ENCODE results near the gene RRAGB. TPM values are rescaled to one million over a fixed set of nuclear protein-coding genes. Genes with fewer than 3 reads are reported as not detected.

RRAGB gene
- total RNA-seq, 2 experiments from 2014 or later = 7.0 to 8.5 TPM

- ChIA-PET CTCF (no interaction called here), POLR2A (no interaction called here)
- TF ChIP-seq CTCF (IDR thresholded peaks at IDR 0.05) = no peak
- H3K4me3 Mint-ChIP-seq = no peak overlapping the region
- H3K36me3 Mint-ChIP-seq (ENCODE audit: low read depth) = peaks cover 7% of the 10 kb centered on the region
- Histone ChIP-seq H3K4me3 (ENCODE audit: low read length) (no peak overlapping the region), H3K9me3 (ENCODE audit: control insufficient read depth in 1 of 2, insufficient read depth in 1 of 2, low read length in 2 of 2) (peaks cover 0 to 3% of the 10 kb centered on the region in 2 experiments), H3K36me3 (ENCODE audit: insufficient read depth, low read length) (no peaks in the 10 kb centered on the region), H3K27me3 (ENCODE audit: control insufficient read depth in 1 of 2, insufficient read depth in 2 of 2, low read length in 2 of 2) (no peaks in the 10 kb centered on the region), H3K4me1 (ENCODE audit: insufficient read depth, low read length) (peaks cover 18% of the 10 kb centered on the region), H3K27ac (ENCODE audit: low read depth in 1 of 2, low read length in 2 of 2) (no peak overlapping the region)
- peaks cover 17% of the 10 kb centered on the region for H3K4me1 Mint-ChIP-seq (ENCODE audit: low read depth)
- no peaks in the 10 kb centered on the region for H3K27me3 Mint-ChIP-seq
- ATAC-seq (ENCODE audit: poor library complexity) = no peak
- no peak for DNase-seq
- no peak overlapping the region for H3K27ac Mint-ChIP-seq
- intact Hi-C loops (cut with DNase I, micrococcal nuclease) = loop anchor here in 1 of 2 experiments (10.0 kb wide), 3 partner anchors 909 to 1529 kb away; partner anchors contain the start of genes FAM120C and MAGED2
- H3K9me3 Mint-ChIP-seq = no peaks in the 10 kb centered on the region
Measured at GRCh38 chrX:55714161-55714560, 3.4 kb upstream of the RRAGB start.

GRCh38 chrX:55715847-55716246 is 1.7 kb upstream of the RRAGB start:
- TF ChIP-seq CTCF (IDR thresholded peaks at IDR 0.05) = no peak
- Histone ChIP-seq H3K4me3 (ENCODE audit: low read length) (no peak overlapping the region), H3K9me3 (ENCODE audit: control insufficient read depth in 1 of 2, insufficient read depth in 1 of 2, low read length in 2 of 2) (no peaks in the 10 kb centered on the region), H3K27me3 (ENCODE audit: control insufficient read depth in 1 of 2, insufficient read depth in 2 of 2, low read length in 2 of 2) (no peaks in the 10 kb centered on the region), H3K4me1 (ENCODE audit: insufficient read depth, low read length) (peaks cover 18% of the 10 kb centered on the region), H3K27ac (ENCODE audit: low read depth in 1 of 2, low read length in 2 of 2) (no peak overlapping the region), H3K36me3 (ENCODE audit: insufficient read depth, low read length) (peaks cover 2% of the 10 kb centered on the region)
- Mint-ChIP-seq H3K27ac (peak overlapping the region; percentile 24), H3K36me3 (ENCODE audit: low read depth) (peaks cover 14% of the 10 kb centered on the region), H3K4me1 (ENCODE audit: low read depth) (peaks cover 24% of the 10 kb centered on the region), H3K4me3 (no peak overlapping the region), H3K9me3 (no peaks in the 10 kb centered on the region), H3K27me3 (no peaks in the 10 kb centered on the region)
- ATAC-seq (ENCODE audit: poor library complexity) (no peak), DNase-seq (peak in 2 of 14 experiments; percentile 1 to 16)
- ChIA-PET POLR2A (no interaction called here), CTCF (no interaction called here)
- intact Hi-C loops (cut with DNase I, micrococcal nuclease) = loop anchor here in 1 of 2 experiments (5.0 to 10.0 kb wide), 5 partner anchors 719 to 1531 kb away; partner anchors contain the start of genes FAM120C, MAGED2 and TRO

GRCh38 chrX:55716937-55717336 is 612 bp upstream of the RRAGB start:
- ChIA-PET CTCF (interaction anchor here (1.1 to 1.4 kb wide), 2 partner anchors 15 to 191 kb away, joined by 4 to 8 read pairs; no protein-coding TSS in a partner anchor), POLR2A (interaction anchor here (0.8 to 1.6 kb wide), 12 partner anchors 12 to 1078 kb away, joined by 3 to 49 read pairs (median 6); partner anchors contain the start of genes APEX2, KLF8 and MAGEH1)
- no peaks in the 10 kb centered on the region for H3K9me3 ChIP-seq (ENCODE audit: control insufficient read depth in 1 of 2, insufficient read depth in 1 of 2, low read length in 2 of 2)
- peaks cover 9% of the 10 kb centered on the region for H3K36me3 ChIP-seq (ENCODE audit: insufficient read depth, low read length)
- peak overlapping the region; percentile 76 for H3K4me3 Mint-ChIP-seq
- peak overlapping the region; percentile 82 for H3K4me3 ChIP-seq (ENCODE audit: low read length)
- no peak for ATAC-seq (ENCODE audit: poor library complexity)
- DNase-seq = no peak
- H3K27ac ChIP-seq (ENCODE audit: low read depth in 1 of 2, low read length in 2 of 2) = peak overlapping the region; percentile 43 to 89
- no peaks in the 10 kb centered on the region for H3K9me3 Mint-ChIP-seq
- intact Hi-C loops (cut with DNase I, micrococcal nuclease) = loop anchor here (1.0 to 10.0 kb wide), 7 partner anchors 22 to 1532 kb away; partner anchors contain the start of genes FAM120C (in 1 of the 2), MAGED2 (in 1 of the 2) and TRO (in 1 of the 2)
- peaks cover 22% of the 10 kb centered on the region for H3K36me3 Mint-ChIP-seq (ENCODE audit: low read depth)
- TF ChIP-seq CTCF (IDR thresholded peaks at IDR 0.05) = no peak
- peaks cover 35% of the 10 kb centered on the region for H3K4me1 Mint-ChIP-seq (ENCODE audit: low read depth)
- H3K27me3 Mint-ChIP-seq = no peaks in the 10 kb centered on the region
- H3K27me3 ChIP-seq (ENCODE audit: control insufficient read depth in 1 of 2, insufficient read depth in 2 of 2, low read length in 2 of 2) = no peaks in the 10 kb centered on the region
- peak overlapping the region; percentile 95 for H3K27ac Mint-ChIP-seq
- H3K4me1 ChIP-seq (ENCODE audit: insufficient read depth, low read length) = peaks cover 18% of the 10 kb centered on the region

Measured in CD4-positive, alpha-beta T cell (primary cell).